Activated CD8-positive, alpha-beta memory T cell treated with anti-CD3 and anti-CD28 coated beads, Interleukin-2, amount 50 U/mL, for 24 hours (primary cell): ENCODE data around the gene C6orf15.
A peak's percentile ranks its signal among the peaks of the same experiment; 100 is the strongest.

Experiments
- DNase-seq: peaks from one replicate; pipeline ENCODE4 v3.0.0-alpha.2; 2020; ENCODE audit errors: extremely low read depth

C6orf15 gene

DNA sequence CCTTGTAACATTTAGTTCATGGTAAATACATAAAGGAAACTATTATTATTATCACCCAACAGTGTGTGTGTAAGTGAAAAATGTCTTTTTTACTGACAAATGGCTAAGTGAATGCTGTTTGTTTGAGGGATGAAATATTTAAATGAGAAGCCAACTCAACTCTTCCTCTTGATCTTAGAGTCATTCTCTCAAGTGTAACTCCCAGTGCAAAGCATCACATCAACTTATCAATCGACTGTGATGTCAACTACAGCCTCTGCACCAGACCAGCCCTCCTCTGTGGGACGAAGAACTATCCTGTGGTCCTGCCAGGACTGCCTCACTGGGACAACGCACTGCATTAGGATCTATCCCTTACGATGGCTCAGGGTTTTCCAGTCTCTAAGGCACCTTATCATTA is 5.3 kb downstream of the C6orf15 start:
- no peak for DNase-seq

DNA sequence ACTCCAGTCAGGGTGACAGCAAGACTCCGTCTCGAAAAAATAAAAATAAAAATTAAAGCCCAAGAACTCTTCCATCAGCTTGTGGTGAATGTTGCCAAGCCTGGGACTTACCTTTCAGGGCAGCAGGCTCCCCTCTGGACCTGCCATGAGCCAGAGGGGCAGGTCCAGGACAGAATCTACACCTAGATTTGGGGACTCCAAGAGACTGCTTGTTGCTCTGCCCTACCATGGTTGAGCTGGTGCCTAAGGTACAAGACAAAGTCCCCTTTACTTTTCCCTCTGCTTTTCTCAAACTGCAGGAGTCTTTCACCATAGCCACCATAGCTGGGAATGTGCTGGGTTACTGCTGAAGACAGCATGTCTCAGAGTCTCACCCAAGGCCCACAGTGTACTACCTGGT is 9.2 kb downstream of the C6orf15 start:
- no peak for DNase-seq

DNA sequence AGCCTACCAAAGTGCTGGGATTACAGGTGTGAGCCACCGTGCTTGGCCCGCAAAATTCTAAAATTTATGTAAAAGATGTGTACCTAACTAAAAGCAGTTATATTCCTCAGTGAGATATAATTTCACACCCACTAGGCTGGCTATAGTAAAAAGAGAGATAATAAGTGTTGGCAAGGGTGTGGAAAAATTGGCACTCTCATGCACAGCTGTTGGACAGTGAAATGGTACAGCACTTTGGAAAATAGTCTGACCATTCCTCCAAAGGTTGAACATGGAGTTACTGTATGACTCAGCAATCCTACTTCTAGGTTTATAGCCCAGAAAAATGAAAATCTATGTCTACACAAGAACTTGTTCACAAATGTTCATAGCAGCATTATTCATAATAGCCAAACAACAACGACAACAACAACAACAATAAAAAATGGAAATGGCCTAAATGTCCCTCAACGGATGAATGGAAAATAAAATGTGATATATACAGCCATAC is 13.9 kb downstream of the C6orf15 start:
- DNase-seq, result no peak

DNA sequence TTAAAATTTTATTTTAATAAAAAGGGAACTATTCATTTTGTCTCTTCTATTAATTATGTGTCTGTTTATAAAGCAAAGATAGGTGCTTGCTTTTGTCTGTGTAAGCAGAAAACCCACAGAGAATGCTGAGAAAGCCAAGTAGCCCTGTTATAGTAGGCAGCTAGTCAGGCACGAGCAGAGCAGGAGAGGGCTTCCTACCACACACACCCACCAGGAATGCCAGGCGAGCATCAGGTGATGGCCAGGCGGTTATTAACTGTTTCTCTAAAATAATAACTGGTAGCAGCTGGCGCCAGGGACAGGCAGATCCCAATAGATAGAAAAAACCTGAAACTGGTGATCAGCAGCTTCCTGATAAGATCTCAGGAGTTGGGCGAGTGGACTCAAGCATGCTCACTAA is 15.7 kb downstream of the C6orf15 start:
- DNase-seq, result no peak

DNA sequence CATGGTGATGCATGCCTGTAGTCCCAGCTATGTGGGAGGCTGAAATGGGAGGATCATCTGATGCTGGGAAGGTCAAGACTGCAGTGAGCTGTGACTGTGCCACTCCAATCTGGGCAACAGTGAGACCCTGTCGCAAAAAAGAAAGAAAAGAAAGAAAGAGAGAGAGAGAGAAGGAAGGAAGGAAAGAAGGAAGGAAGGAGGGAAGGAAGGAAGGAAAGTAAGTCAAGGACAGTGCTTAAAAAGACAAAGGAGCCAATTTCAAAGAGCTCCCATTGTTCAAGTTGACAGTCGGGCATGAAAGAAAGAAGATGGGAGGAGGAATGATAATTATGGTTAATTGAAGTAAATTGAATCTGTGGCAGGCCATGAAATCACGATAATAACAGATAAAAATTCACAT is 16.2 kb downstream of the C6orf15 start:
- DNase-seq, result no peak

DNA sequence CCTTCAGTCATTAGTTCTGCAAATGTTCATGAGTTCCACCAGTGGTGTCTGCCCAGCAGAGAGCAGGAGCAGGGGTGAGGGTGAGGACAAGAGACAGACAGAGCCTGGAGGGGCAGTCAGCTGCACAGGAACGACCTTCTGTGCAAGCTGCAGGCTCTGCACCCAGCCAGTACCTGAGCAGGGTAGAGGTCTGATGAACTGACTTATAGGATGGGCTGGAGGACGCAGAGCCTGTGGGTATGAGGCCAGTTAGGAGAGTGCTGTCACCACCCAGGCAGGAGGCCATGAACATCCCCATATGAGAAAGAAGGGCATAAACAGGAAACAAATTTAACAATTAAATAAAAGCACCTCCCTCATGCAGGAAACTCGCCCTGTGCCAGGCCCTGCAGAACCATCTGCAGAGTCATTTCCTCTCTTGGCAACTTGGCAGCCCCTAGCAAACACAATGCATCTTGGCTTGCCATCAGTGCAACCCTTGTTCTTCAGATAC is 17.9 kb downstream of the C6orf15 start:
- DNase-seq, result no peak

DNA sequence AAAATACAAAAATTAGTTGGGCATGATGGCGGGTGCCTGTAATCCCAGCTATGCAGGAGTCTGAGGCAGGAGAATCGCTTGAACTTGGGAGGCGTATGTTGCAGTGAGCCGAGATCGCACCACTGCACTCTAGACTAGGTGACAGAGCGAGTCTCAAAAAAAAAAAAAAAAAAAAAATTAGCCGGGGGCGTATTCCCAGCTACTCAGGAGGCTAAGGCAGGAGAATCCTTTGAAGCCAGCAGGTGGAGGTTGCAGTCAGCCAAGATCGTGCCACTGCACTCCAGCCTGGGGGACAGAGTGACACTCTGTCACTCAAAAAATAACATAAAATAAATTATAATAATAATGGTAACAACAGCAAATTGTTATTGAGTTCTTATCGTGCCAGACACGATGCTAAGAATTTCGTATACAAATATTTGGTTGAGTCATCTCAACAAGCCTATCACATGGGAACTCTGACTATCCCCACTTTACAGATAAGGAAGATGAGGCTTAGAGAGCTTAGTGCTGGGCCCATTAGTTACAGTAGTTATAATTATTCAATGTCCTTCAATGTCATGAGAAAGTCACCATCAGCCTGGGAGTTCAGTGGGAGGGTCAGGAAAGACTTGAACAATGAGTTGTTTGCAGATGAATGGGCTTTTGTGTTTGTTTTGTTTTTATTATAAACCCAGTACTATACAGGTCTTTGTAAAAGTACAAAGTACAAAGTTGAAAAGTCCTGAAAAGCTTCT is 19.4 kb downstream of the C6orf15 start:
- DNase-seq, result no peak

DNA sequence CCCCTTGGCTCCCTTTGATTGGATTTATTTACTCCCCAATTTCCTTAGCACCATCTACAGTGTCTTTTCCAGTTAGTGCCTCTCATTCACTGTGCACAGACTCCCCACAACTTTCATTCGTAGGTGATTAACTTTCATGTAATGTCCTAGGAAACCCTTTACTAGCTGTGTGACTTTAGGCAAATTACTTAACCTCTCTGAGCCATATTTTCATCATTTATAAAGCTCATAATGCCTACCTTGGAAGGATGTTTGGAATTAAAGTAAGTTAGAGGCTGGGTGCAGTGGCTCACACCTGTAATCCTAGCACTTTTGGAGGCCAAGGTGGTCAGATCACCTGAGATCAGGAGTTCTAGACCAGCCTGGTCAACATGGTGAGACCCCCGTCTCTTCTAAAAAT is 20.1 kb downstream of the C6orf15 start:
- DNase-seq, result no peak

DNA sequence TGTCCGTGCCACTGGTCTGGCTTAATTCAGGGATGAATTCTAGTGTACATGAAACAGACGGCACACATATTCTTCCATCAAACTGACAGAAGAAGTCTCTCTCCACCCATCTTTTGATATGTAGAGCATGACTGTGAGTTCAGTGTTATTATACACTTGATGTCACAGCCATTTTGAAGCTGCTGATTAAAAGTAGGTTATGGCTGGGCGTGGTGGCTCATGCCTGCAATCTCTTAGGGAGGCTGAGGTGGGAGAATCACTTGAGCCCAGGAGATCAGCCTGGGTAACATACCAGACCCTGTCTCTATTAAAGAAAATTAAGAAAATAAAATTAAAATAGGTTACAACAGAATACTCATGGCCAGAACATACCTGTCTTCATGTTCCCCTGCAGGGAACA is 20.7 kb downstream of the C6orf15 start:
- no peak for DNase-seq

DNA sequence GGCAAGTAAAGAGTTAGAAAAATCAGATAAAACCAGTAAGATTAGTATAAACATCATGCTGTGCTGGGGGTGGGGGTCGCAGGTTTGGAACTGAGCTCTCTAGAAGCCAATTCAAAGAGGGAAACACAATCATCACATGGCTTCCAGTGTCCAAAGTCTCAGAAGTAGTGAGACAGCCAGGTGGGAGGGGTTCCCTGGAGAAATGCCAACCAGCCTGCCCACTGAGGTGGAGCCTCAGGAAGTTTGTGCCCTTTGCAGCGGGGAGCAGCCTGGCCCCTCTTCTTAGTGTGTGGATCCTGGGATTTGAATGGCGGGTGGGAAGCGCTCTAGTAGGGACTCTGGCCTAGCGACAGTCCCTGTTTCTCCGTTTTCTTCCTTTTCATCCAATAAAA is 21.4 kb downstream of the C6orf15 start:
- no peak for DNase-seq

DNA sequence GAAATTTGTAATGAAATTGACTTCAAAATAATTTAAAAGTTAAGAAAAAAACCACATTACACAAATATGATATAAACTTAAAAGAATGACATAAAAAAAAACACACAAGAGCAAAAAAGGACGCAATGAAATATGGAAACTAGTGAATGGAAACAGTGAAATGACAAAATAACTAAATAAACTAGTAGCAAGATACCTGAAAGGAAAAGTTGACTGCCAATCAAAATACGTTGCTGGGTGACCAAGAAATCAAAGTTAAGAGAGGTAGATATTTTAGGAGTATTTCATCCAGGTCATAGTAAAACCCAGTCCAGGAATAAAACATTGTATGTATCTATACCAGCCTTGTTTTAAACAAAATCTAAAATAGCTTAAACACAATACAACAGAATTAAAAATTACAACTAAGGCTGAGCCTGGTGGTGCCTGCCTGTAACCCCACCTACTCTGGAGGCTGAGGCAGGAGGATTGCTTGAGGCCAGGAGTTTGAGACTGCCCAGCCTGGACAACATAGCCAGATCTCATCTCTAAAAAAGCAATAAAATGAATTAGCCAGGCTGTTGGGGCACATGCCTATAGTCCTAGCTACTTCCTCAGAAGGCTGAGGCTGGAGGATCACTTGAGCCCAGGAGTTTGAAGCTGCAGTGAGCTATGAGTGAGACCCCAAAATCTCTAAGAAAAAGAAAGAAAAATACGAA is 22.0 kb downstream of the C6orf15 start:
- DNase-seq, result no peak

DNA sequence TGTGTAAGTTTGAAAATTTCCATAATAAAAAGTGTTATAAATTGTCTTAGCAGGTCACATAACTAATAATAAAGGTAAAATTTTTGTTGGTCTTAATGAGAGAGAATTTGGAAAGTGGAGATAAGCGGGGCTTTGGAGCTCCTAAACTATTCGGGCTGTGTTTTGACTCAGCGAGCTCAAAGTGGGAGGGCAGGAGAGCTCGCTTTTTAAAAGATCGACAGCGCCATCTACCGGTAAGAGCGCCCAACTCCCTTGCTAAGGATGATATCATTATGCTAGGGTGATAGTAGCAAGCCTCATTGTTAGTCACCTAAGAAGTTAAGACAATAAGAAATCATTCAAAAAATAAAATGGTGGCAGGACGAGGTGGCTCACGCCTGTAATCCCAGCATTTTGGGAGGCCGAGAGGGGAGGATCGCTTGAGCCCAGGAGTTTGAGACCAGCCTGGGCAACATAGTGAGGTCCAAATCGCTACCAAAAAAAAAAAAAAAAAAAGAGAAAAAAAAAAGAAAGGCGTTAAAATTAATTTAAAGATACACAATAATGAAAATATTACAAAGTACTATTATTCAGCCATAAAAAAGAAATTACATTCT is 24.8 kb downstream of the C6orf15 start:
- DNase-seq, result peak; percentile 84

DNA sequence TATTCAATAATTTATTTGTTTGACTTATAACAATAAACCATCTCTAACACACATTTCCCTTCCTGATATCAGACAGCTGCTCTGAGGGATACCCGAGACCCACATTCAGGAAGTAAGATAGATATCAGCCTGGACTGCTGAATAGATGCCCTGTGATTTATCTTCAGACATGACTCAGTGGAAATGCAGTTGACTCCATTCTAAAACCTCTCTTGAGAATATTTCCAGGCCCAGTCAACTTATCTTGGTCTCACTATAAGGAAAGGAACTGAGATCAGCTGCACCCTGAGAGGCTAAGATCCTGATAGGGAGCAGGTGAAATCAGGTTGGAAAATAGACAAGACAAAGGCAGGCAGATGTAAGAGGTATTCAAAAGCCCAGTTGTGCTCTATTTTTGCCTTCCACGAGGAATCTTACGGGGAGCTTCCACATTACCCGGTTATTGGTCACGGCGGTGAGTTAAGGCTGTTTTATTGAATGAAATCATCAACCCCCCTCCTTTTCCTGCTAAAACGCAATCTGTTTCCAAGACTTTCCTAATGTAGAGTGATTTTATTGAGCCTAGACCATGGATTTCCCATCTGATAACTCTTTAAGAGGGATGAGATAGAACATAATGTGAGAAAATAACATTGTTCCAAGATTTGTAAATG is 25.5 kb downstream of the C6orf15 start:
- DNase-seq, result no peak

DNA sequence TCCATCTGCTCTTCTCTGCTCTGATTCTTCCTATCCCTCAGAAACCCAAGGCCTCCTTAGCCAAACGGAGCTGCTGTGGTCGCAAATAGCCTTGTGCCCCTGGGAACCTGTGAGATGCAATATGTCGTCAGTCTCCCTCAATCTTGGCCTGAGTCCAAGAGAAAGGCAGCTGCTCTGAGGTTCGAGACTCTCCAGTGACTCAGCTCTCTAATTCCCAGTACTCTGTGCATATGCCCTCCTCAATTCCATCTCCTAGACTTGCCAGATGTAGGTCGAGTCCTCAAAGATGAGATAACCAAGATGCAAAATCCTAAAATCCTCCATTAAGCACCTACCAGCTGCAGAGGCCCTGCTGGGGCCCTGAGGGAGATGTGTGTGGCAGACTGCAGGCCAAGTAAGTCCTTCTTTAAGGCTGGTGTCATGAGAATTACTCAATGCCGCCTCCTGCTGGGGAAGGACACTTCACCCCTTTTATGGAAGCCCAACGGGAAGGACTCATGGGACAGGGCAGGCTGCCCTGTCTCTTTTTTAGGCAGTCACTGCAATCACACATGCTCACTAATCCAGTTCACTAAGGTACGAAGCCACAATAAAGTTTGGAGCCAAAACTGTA is 28.5 kb downstream of the C6orf15 start:
- DNase-seq, result peak; percentile 12

DNA sequence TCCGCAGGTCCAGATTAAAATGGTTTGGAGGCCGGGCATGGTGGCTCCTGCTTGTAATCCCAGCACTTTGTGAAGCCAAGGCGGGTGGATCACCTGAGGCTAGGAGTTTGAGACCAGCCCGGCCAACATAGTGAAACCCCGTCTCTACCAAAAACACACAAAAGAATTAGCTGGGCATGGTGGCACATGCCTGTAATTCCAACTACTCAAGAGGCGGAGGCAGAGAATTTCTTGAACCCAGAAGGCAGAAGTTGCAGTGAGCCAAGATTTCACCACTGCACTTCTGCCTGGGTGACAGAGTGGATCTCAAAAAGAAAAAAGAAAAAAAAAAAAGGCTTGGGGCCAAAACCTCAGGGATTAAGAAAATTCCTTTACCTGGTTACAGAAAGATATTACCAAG is 30.5 kb downstream of the C6orf15 start:
- DNase-seq, result no peak

DNA sequence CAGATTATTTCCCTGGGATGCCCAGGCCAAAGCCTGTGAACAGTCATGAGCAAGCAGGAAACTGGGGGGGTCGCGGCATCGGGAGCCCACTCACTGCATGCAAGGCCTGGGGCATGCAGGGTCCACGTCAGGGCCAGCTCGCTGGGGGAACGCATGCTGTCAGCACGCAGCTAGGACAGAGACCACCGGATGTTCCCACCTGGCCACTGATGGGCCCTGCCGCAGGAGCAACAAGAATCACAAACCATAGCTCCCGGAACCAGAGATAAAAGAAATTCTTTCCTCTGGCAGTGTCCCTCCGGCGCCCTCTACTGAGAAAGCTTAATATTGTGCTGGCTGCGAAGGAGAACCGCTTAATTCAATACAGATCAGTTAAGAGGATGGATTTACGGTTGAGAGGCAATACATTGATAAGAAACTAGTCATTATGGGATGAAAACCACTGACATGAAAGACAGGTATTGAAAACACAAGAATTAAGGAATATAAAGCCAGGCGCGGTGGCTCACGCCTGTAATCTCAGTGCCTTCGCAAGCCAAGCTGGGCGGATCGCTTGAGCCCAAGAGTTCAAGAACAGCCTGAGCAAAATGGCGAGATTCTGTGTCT is 32.6 kb downstream of the C6orf15 start:
- DNase-seq, result peak; percentile 24

DNA sequence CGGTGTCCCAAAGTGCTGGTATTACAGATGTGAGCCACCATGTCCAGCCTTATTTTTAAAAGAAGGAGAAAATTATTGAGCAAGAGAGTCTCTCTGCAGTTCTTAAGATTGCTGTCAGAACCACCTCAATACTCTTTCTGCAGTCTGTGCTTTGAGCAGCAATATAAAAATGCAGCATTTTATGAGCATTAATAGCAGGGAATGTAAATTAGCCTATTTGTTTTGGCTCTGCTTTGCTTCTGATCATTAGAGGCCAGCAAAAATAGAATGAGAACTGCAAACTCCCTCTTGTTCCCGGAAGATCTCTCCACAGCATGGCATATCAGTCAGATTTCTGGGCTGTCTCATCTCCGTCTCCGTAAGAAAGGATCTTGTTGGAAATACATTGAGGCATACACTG is 35.8 kb downstream of the C6orf15 start:
- no peak for DNase-seq

DNA sequence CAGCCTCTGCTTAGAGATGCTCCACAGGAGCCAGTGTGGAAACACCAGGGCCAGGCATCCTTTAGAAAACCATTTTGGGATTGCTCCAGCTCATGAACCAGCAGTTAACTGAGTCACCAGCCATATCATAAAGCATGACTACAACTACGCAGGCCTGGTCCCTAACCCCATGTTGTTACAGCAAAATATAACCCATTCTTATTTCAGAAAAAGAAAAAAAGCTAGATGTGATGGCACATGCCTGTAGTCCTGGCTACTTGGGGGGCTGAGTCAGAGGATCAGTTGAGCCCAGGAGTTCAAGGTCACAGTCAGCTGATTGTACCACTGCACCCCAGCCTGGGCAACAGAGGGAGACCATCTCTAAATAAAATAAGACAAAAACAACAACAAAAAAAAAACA is 36.8 kb downstream of the C6orf15 start:
- no peak for DNase-seq

DNA sequence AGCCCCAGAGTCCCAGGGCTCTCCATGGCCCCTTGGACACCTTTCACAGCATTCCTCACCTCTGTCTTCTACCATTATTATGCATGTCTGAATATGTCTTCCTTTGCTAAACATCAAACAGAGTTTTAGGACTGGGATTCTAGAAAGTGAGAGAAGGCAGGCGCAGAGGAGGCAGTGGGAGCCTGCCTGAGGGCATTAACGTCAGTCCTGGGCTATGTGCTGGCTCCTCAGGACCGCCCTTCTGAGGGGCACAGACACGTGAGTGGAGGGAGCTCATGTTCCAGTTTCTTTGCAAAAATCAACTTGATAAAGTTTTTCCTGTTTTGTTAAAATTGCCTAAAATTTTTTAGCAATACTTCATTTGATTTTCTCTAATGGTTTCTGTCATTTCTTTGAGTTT is 38.0 kb downstream of the C6orf15 start:
- DNase-seq, result no peak

DNA sequence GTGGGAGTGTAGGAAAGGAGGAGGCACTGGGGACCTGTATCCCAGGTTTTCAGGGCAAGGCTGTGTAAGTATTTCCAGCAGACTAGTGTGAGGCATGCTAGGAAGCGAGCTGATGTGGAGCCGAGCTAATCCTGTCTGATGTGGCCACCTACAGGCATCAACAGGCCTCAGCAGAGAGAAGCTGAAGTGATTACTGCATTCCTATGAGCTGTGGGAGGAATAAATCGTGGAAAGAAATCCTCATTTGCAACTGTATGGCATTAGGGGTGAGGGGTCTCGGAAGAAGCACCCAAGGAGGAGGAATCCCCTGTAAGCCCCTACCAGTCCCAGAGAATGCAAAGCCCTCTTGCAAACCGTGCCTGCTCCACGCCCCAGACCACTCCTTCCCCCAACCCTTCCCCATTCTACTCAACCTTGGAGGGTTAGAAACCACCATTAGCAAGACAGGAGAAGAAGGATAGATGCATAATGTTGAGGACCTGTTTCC is 41.6 kb downstream of the C6orf15 start:
- DNase-seq, result no peak

DNA sequence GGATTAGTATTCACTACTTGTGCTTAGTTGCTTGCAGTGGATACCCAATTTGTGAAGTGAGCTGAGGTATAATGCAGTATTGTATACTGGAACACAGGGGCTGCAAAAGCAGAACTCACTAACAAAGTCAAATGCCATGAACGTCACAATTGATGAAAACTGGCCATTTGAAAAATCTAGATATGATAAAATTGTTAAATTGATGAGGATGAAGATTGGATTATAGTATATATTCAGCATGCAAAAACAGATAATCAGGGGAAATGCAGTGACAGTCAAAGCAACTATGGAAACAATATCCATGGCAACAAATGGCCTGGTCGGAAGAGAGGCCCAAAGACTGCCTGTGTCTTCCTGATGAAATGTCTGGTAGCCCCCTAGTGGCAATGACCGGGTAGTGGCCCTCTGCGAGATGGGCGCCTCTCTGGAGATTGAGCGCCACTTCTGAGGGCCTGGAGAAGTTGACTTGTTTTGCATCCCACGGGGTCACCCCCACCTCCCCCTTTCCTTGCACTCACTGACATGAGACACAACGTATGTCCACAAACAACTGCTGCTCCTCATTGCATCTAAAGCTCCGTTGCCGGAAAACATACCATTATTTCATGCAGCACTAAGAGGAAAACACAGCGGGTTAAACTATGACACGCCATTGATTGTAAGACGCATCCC is 43.6 kb downstream of the C6orf15 start:
- peak; percentile 26 for DNase-seq
